ENCODE results near the gene TNS1.

The TNS1 gene

DNA sequence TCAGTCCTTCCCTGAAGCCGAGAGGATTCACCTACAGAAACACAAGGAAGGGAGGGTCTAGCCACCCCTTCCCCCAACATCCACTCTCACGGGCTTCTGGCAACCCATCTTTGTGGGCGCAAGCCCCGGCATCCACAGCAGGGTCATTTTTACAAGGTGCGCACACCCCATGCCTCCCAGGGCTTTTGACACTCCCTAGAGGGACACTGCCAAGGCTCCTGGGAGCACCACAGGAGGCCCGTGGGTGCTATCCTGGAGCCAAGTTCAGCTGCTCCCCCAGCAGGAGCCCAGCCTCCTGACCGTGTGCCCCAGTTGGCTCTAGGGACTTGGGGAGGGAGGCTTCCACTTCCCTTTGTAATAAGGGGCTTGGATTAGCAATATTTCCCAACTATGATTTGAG, 251.6 kb downstream of the TNS1 start:
- no peak for DNase-seq

Measured in NCI-H187 treated with DMSO at 0.1 percent for 48 hours (cell line).